Activated CD8-positive, alpha-beta T cell treated with anti-CD3 and anti-CD28 coated beads for 36 hours (primary cell): Measurements from ENCODE around the gene ULK3. TPM values are rescaled to one million over a fixed set of nuclear protein-coding genes. Genes with fewer than 3 reads are reported as not detected.

Experiments
- ATAC-seq: fragments of 200-7000 bp; cut with Tn5 transposase; one replicate; pipeline ENCODE4 v1.10.0; 2021; ENCODE audit warnings: mild to moderate bottlenecking, moderate library complexity
- CTCF ChIA-PET: fragments of 350-600 bp; sonication (Branson Sonifier 250); formaldehyde crosslinking; loops from one replicate; lab custom pipeline; 2021; ENCODE audit warnings: antibody characterized with exemption; lab: Charles Lee
- POLR2A ChIA-PET: fragments of 350-600 bp; sonication (Branson Sonifier 250); formaldehyde crosslinking; loops from one replicate; lab custom pipeline; 2021; ENCODE audit warnings: antibody characterized with exemption; lab: Charles Lee
- DNase-seq: peaks from one replicate; pipeline ENCODE4 v3.0.0-alpha.2; 2020
- H3K27ac Mint-ChIP-seq: one replicate; pipeline ENCODE4 v1.8.0; 2021; ENCODE audit warnings: mild to moderate bottlenecking, mixed read lengths
- H3K27me3 Mint-ChIP-seq: one replicate; pipeline ENCODE4 v1.8.0; 2021; ENCODE audit warnings: mixed read lengths
- H3K36me3 Mint-ChIP-seq: one replicate; pipeline ENCODE4 v1.8.0; 2021; ENCODE audit warnings: low read depth, mixed read lengths
- H3K4me1 Mint-ChIP-seq: one replicate; pipeline ENCODE4 v1.8.0; 2021; ENCODE audit warnings: low read depth, mixed read lengths
- H3K4me3 Mint-ChIP-seq: one replicate; pipeline ENCODE4 v1.8.0; 2021; ENCODE audit warnings: mild to moderate bottlenecking, moderate library complexity, mixed read lengths
- H3K9me3 Mint-ChIP-seq: one replicate; pipeline ENCODE4 v1.8.0; 2021; ENCODE audit warnings: mixed read lengths
- intact Hi-C: fragments of 100-400 bp; cut with micrococcal nuclease; formaldehyde crosslinking; loops from one replicate; pipeline ENCODE4 v1.10.0; 2022
- total RNA-seq, 2 experiments: library from RNA; stranded (reverse); gene quantifications; one replicate each; pipeline ENCODE4 v1.2.3, GENCODE V29; 2021
- TF ChIP-seq, protein P1 (sequence below): fragments of 200-600 bp; IDR thresholded peaks from one replicate; pipeline ENCODE4 v1.8.0; 2022; ENCODE audit warnings: antibody characterized with exemption, mild to moderate bottlenecking

Gene ULK3
- total RNA-seq, 2 experiments from 2014 or later, result 45.9 to 49.3 TPM

DNA sequence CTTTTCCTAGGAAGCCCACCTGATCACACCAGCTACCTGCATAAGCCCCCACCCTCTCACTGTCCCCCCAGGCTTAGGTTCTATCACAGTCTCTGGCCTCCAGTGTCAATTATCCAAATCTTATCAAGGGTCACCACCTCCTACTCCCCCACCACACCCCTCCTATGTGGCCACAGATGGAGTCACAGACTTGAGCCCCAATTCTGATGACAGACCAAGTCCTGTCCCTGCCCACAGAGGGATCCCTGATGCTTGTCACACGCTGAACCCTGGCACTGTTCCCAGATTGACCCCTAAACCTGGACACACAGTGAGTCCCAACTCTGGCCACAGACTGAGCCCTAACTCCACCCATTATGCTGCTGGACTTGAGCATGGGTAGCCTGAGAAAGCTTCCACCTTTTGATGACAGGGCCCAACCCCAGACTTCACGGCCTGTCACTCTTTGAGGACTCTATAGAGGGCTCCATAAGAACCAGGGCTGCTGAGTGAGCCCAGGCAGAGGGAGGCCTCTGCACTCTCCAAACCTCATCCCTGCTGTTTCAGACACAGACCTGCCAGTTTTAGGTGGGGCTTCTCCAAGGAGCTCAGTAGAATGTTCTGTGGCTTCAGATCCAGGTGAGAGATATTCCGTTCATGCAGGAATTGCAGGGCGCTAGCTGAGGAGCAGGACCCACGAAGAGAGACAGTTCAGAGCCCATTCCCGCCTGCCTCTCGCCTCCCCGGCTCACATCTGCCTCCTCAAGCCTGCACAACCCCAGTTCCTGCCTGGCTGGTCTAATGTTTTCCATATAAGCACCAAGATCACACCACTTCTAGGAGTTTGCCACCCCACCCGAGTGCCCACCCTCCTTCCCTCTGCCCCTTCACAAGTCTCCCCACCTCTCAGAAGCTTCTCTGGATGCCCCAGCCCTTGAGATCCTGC, 1.8 kb downstream of the ULK3 start:
- peak overlapping the region; percentile 9 for H3K27ac Mint-ChIP-seq
- CTCF ChIA-PET, result interaction anchor here (1.1 to 4.7 kb wide), 5 partner anchors 42 to 207 kb away, joined by 4 to 38 read pairs (median 7); no protein-coding TSS in a partner anchor
- no peaks in the 10 kb centered on the region for H3K9me3 Mint-ChIP-seq
- POLR2A ChIA-PET, result interaction anchor here (0.6 to 3.5 kb wide), 6 partner anchors 10 to 115 kb away, joined by 3 to 12 read pairs (median 4); no protein-coding TSS in a partner anchor
- H3K4me3 Mint-ChIP-seq, result peak overlapping the region; percentile 90
- H3K36me3 Mint-ChIP-seq, result peaks cover 17% of the 10 kb centered on the region
- TF ChIP-seq, protein P1, sequence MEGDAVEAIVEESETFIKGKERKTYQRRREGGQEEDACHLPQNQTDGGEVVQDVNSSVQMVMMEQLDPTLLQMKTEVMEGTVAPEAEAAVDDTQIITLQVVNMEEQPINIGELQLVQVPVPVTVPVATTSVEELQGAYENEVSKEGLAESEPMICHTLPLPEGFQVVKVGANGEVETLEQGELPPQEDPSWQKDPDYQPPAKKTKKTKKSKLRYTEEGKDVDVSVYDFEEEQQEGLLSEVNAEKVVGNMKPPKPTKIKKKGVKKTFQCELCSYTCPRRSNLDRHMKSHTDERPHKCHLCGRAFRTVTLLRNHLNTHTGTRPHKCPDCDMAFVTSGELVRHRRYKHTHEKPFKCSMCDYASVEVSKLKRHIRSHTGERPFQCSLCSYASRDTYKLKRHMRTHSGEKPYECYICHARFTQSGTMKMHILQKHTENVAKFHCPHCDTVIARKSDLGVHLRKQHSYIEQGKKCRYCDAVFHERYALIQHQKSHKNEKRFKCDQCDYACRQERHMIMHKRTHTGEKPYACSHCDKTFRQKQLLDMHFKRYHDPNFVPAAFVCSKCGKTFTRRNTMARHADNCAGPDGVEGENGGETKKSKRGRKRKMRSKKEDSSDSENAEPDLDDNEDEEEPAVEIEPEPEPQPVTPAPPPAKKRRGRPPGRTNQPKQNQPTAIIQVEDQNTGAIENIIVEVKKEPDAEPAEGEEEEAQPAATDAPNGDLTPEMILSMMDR, result no peak
- H3K4me1 Mint-ChIP-seq, result peaks cover 42% of the 10 kb centered on the region
- intact Hi-C loops, result loop anchor here (5.0 kb wide), 1 partner anchor 59 kb away; the partner anchor contains the start of gene CSK
- ATAC-seq (no peak), DNase-seq (no peak)
- no peaks in the 10 kb centered on the region for H3K27me3 Mint-ChIP-seq

DNA sequence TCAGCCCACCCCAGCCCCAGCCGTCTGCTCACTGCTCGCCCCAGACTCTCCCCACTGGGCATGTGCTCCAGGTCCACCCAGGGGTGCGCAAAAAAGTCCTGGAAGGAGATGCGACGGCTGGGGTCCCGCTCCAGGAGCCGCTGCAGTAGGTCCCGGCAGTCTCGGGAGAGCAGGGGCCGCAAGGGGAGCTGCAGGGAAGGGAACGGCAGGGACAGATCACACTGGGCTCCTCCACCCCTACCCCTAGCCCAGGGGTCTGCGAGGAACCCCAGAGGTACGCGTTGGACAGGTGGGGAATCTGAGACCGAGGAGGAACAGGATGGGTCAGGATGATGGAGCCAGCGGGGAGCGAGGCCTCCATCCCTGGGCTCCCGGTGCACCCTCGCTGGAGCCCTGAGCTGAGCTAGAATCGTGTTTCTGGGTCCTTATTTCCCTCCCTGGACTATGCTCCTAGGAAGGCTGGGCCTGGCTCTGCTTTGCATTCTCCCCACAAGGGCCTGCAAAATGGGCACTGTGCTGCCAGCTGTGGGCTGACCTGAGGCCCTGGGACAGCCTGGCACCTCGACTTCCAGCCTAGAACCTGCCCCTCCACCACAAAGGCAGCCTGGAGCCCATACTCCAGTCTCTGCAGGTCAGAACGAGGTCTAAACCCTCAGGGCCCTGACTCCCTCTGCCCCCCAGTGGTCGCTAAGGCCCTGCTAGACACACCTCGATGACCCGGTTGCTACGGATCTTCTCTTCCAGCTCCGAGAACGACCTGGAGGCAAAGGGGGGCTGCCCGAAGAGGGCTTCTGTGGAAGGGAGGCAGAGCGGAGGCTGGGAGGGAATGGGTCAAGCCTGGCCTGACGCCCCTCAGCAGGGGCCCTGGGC, 3.2 kb downstream of the ULK3 start:
- Mint-ChIP-seq H3K4me1 (peaks cover 29% of the 10 kb centered on the region), H3K4me3 (no peak overlapping the region), H3K36me3 (peaks cover 11% of the 10 kb centered on the region), H3K27ac (no peak overlapping the region), H3K9me3 (no peaks in the 10 kb centered on the region), H3K27me3 (no peaks in the 10 kb centered on the region)
- no peak for ATAC-seq
- intact Hi-C loops, result loop anchor here (5.0 kb wide), 1 partner anchor 57 kb away; the partner anchor contains the start of gene CSK
- ChIA-PET CTCF (interaction anchor here (3.8 kb wide), 1 partner anchor 62 kb away, joined by 22 read pairs; no protein-coding TSS in a partner anchor), POLR2A (interaction anchor here (0.9 to 3.5 kb wide), 4 partner anchors 9 to 68 kb away, joined by 3 to 12 read pairs (median 4); no protein-coding TSS in a partner anchor)
- DNase-seq, result no peak
- TF ChIP-seq, protein P1, result no peak

DNA sequence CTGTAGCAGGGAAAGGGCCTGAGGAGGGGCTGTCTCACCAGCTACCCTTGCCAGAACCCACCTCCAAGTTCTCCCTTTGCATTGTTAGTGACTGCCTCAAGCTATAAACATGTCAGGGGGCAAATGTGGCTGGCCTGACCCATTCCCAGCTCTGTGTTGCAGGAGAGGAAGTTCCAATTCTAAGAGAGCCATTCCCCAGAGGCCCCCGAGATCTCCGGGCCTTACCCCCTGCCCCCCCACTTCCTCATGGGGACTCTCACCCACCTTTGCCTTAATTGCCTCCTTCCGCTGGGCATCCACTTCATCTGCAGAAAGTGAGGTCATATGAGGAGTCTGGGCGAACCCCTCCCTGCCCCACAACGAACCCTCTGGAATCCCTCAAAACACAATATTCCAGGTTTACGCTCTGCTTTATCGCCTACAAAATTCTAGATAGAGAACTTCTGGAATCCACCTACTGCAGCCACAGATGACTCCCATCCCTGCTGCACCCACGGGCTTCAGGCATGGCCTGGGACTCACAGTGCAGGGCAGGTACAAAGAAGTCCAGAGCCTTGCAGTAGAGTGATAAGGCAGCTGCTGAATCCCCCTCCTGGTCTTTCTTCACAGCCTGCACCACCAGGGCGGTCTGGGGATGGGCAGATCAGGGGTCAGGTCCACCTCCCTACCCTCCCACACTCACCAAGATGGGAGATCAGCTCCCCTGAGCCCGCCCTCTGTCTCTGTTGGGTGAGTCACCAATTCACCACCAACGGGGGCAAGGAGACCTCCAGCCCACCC, 4.0 kb downstream of the ULK3 start:
- no peak for ATAC-seq
- Mint-ChIP-seq H3K27ac (no peak overlapping the region), H3K27me3 (no peaks in the 10 kb centered on the region), H3K4me3 (no peak overlapping the region), H3K36me3 (peaks cover 11% of the 10 kb centered on the region), H3K4me1 (peaks cover 21% of the 10 kb centered on the region), H3K9me3 (no peaks in the 10 kb centered on the region)
- intact Hi-C loops, result no loop called here
- DNase-seq, result no peak
- POLR2A ChIA-PET, result interaction anchor here (0.6 to 1.2 kb wide), 3 partner anchors 66 to 118 kb away, joined by 3 to 5 read pairs (median 3); partner anchors contain the start of gene RPP25
- TF ChIP-seq, protein P1, result no peak
- CTCF ChIA-PET, result interaction anchor here (0.9 to 3.1 kb wide), 3 partner anchors 62 to 204 kb away, joined by 3 to 15 read pairs (median 4); no protein-coding TSS in a partner anchor

DNA sequence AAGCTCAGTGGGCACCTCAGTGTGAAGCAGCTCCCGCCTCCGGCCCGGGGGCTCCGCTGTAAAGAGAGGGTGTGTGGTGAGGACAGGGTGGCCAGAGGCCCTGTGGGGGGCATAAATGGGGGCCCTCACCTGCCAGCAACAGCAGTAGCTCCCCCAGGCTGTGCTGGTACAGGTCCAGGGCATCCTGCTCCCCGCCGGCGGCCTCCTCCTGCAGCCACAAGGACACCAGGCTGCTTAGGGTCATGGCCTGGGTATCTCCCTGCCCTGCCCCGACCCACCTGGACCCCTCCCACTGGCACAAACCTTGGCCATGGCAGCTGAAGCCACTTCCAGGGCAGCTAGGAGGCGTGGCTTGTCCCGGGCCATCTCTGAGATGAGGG, 4.8 kb downstream of the ULK3 start:
- TF ChIP-seq, protein P1, result no peak
- H3K36me3 Mint-ChIP-seq, result peaks cover 11% of the 10 kb centered on the region
- ATAC-seq (no peak), DNase-seq (no peak)
- H3K27me3 Mint-ChIP-seq, result no peaks in the 10 kb centered on the region
- ChIA-PET POLR2A (interaction anchor here (0.6 to 1.2 kb wide), 3 partner anchors 67 to 119 kb away, joined by 3 to 5 read pairs (median 3); partner anchors contain the start of gene RPP25), CTCF (interaction anchor here (0.7 to 3.1 kb wide), 5 partner anchors 9 to 204 kb away, joined by 3 to 15 read pairs (median 4); no protein-coding TSS in a partner anchor)
- no peak overlapping the region for H3K4me3 Mint-ChIP-seq
- no peak overlapping the region for H3K27ac Mint-ChIP-seq
- peaks cover 19% of the 10 kb centered on the region for H3K4me1 Mint-ChIP-seq
- H3K9me3 Mint-ChIP-seq, result no peaks in the 10 kb centered on the region
- intact Hi-C loops, result no loop called here
